MCF 10A (cell line): ENCODE results near the gene CYGB. TPM values are rescaled to one million over a fixed set of nuclear protein-coding genes. Genes with fewer than 3 reads are reported as not detected.
A peak's percentile ranks its signal among the peaks of the same experiment; 100 is the strongest.
"Not testable (repeated sequence)": the region's sequence is repeated elsewhere in the genome, so short reads cannot be mapped to it uniquely, and the experiment has no call there.

Source experiments
- BruUV-seq: library from RNA; stranded (reverse); fragments of 400-500 nt; replicated peaks from 2 replicates; lab custom pipeline; 2021; lab: Mats Ljungman, UMichigan
- CTCF ChIA-PET: fragments of 300-600 bp; sonication (Branson Sonifier 250); formaldehyde crosslinking; extraction: SDS; loops from one replicate; lab custom pipeline; 2021; ENCODE audit warnings: antibody characterized with exemption, inconsistent platforms; lab: Yijun Ruan, JAX
- POLR2A ChIA-PET: fragments of 300-600, 350-650 bp; sonication (Branson Sonifier 250); formaldehyde crosslinking; extraction: SDS; loops from one replicate; lab custom pipeline; 2020; ENCODE audit warnings: antibody characterized with exemption, inconsistent platforms; lab: Yijun Ruan, JAX
- DNase-seq: peaks from one replicate; pipeline ENCODE4 v3.0.0-alpha.2; 2018; ENCODE audit not compliant: unreplicated experiment
- H3K27ac Mint-ChIP-seq: one replicate; pipeline ENCODE4 v1.8.0; 2022; ENCODE audit warnings: mild to moderate bottlenecking, low read depth, mixed read lengths; ENCODE audit not compliant: unreplicated experiment
- H3K27me3 Mint-ChIP-seq: one replicate; pipeline ENCODE4 v1.8.0; 2022; ENCODE audit warnings: mixed read lengths; ENCODE audit not compliant: insufficient read depth, unreplicated experiment
- H3K36me3 Mint-ChIP-seq: one replicate; pipeline ENCODE4 v1.8.0; 2022; ENCODE audit warnings: mild to moderate bottlenecking, moderate library complexity, mixed read lengths; ENCODE audit not compliant: insufficient read depth, unreplicated experiment
- H3K4me1 Mint-ChIP-seq: one replicate; pipeline ENCODE4 v1.8.0; 2022; ENCODE audit warnings: mixed read lengths; ENCODE audit not compliant: insufficient read depth, unreplicated experiment
- H3K4me3 Mint-ChIP-seq: one replicate; pipeline ENCODE4 v1.8.0; 2022; ENCODE audit warnings: mild to moderate bottlenecking, moderate library complexity, mixed read lengths; ENCODE audit not compliant: unreplicated experiment
- H3K9me3 Mint-ChIP-seq: one replicate; pipeline ENCODE4 v1.8.0; 2022; ENCODE audit warnings: mixed read lengths; ENCODE audit not compliant: unreplicated experiment
- intact Hi-C: fragments of 100-400 bp; cut with micrococcal nuclease; formaldehyde crosslinking; loops from 2 replicates; pipeline ENCODE4 v1.14.1; 2022
- total RNA-seq: library from RNA; stranded (reverse); gene quantifications from 2 replicates; pipeline ENCODE4 v1.2.3, GENCODE V29; 2022
- TF ChIP-seq, protein P1 (sequence below): fragments of 200-600 bp; IDR thresholded peaks from one replicate; pipeline ENCODE4 v1.8.0; 2022; ENCODE audit warnings: antibody characterized with exemption, mild to moderate bottlenecking; ENCODE audit not compliant: unreplicated experiment

CYGB gene
- total RNA-seq, 1 experiment from 2014 or later: not detected

DNA sequence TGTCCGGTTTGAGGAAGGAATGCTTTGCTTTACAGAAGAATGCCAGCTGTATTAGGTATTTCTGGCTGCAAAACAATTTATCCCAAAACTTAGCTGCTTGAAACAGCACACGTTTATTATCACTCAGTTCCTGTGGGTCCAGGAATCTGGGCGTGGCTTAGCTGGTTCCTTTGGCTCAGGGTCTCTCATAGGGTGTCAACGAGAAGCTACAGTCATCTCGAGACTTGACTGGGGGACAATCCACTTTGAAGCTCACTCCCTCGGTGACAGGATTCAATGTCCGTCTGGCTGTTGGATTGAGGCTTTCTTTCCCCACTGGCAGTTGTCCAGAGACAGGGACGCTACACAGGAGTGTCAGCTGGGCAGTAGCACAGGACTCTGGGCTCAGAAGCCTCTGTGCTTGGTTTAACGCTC, 26.7 kb downstream of the CYGB start:
- TF ChIP-seq, protein P1, sequence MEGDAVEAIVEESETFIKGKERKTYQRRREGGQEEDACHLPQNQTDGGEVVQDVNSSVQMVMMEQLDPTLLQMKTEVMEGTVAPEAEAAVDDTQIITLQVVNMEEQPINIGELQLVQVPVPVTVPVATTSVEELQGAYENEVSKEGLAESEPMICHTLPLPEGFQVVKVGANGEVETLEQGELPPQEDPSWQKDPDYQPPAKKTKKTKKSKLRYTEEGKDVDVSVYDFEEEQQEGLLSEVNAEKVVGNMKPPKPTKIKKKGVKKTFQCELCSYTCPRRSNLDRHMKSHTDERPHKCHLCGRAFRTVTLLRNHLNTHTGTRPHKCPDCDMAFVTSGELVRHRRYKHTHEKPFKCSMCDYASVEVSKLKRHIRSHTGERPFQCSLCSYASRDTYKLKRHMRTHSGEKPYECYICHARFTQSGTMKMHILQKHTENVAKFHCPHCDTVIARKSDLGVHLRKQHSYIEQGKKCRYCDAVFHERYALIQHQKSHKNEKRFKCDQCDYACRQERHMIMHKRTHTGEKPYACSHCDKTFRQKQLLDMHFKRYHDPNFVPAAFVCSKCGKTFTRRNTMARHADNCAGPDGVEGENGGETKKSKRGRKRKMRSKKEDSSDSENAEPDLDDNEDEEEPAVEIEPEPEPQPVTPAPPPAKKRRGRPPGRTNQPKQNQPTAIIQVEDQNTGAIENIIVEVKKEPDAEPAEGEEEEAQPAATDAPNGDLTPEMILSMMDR: no peak
- no peak for DNase-seq
- Mint-ChIP-seq H3K36me3 (no peaks in the 10 kb centered on the region), H3K27me3 (peaks cover 14% of the 10 kb centered on the region), H3K4me1 (peaks cover 5% of the 10 kb centered on the region), H3K27ac (no peak overlapping the region), H3K9me3 (no peaks in the 10 kb centered on the region), H3K4me3 (no peak overlapping the region)
- CTCF ChIA-PET: interaction anchor here (0.9 to 11.5 kb wide), 5 partner anchors 9 to 52 kb away, joined by 3 to 134 read pairs (median 3); partner anchors contain the start of genes AANAT and RHBDF2
- intact Hi-C loops: no loop called here
- no TSS peak for BruUV-seq
- POLR2A ChIA-PET: interaction anchor here (0.7 to 1.2 kb wide), 4 partner anchors 9 to 36 kb away, joined by 3 read pairs; no protein-coding TSS in a partner anchor

DNA sequence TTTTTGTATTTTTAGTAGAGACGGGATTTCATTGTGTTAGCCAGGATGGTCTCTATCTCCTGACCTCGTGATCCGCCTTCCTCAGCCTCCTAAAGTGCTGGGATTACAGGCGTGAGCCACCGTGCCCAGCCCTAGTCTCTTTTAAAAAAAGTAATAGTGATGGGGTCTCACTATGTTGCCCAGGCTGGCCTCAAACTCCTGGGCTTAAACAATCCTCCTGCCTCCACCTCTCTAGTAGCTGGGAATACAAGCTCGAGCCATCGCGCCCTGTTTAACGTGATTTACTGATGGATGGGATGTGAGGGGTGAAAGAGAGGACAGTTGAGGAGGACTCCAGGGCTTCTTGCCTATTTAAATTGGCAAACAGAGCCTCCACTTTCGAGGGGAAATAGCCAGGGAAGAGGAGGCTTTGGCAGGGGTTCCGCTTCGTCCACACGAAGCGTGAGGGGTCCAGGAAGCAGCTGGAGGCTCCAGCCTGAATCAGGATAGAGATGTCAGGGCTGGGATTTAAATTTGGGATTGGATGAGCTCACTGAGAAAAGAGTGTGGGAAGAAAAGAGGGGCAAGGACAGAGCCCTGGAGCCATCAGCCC, 28.9 kb downstream of the CYGB start:
- H3K9me3 Mint-ChIP-seq, H3K4me3 Mint-ChIP-seq, DNase-seq, H3K4me1 Mint-ChIP-seq, H3K36me3 Mint-ChIP-seq, POLR2A ChIA-PET, H3K27ac Mint-ChIP-seq, BruUV-seq: not testable (repeated sequence)
- H3K27me3 Mint-ChIP-seq: peaks cover 14% of the 10 kb centered on the region
- CTCF ChIA-PET: interaction anchor here (0.6 to 11.5 kb wide), 10 partner anchors 14 to 2000 kb away, joined by 3 to 134 read pairs (median 4); partner anchors contain the start of gene AANAT
- intact Hi-C loops: loop anchor here (5.0 kb wide), 1 partner anchor 206 kb away; no protein-coding TSS in a partner anchor

DNA sequence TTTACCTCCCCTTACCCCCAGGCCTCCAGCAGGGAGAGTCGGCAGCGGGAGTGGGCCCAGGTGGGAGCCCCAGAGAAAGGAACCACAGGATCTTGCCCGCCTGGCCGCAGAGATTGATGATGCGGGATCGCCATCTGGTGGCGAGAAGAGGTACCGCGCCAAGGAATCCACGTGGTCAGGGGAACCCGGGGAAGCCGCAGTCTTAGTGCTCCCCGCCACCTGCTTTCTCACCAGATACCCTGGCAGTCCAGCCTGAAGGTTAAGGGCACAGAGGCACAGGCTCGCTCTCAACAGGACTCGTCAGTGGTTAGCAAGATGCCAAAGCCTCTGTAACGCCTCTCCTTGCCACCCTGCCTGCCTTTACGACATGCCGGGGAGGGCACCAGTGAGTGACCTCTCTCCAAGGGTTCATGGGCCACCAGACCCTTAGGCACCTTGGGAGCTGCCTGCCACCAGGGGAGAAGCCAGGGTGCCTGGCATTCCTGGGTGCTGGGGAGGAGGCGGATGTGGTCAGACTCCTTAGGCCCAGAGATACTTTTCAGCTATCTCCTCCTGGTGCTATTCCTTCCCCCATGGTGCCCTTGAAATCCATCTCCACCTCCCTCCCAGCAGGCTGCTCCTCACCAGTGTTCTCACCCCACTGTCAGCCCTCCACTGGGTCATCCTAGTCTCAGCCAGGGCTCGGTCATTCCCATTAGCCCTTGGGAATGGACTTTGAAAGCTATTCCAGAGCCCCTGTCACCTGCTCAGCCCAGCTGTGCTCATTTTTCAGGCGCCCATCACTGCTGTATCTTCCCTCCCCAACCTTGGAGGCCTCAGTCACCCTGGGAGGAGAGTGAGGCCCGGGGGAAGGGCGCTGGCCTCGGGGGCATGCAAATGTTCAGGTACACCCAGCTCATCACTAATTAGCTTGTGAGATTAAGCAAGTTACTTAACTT, 30.8 kb downstream of the CYGB start:
- Mint-ChIP-seq H3K27ac (no peak overlapping the region), H3K27me3 (peaks cover 14% of the 10 kb centered on the region), H3K4me1 (peaks cover 8% of the 10 kb centered on the region), H3K36me3 (no peaks in the 10 kb centered on the region), H3K9me3 (no peaks in the 10 kb centered on the region), H3K4me3 (no peak overlapping the region)
- POLR2A ChIA-PET: interaction anchor here (0.6 to 1.6 kb wide), 9 partner anchors 8 to 54 kb away, joined by 3 to 18 read pairs (median 3); partner anchors contain the start of genes AANAT and UBE2O
- BruUV-seq: no TSS peak
- TF ChIP-seq, protein P1: peak; percentile 92
- CTCF ChIA-PET: interaction anchor here (0.5 to 11.5 kb wide), 29 partner anchors 8 to 539 kb away, joined by 3 to 134 read pairs (median 4); partner anchors contain the start of genes AANAT, SPHK1 and ST6GALNAC2
- intact Hi-C loops: loop anchor here (1.0 to 5.0 kb wide), 4 partner anchors 40 to 204 kb away; no protein-coding TSS in a partner anchor
- DNase-seq: peak; percentile 74

DNA sequence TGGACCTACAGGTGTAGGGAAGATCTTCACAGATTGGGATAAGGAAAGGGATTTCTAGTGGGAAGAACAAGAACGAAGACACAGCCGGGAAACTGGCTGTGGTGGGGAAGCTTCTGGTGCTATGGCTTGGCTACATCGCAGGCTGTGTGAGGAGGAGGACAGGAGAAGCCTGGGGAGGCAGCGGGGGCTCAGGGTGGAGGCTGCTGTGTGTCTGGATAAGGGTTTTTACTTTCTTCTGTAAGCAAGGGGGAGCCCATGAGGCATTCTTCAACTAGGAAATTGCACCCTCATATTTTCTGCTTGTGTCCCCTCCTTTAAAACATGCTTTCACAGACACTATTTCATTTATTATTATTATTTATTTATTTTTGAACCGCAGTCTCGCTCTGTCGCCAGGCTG, 33.4 kb downstream of the CYGB start:
- ChIA-PET POLR2A (interaction anchor here (0.7 kb wide), 1 partner anchor 86 kb away, joined by 3 read pairs; no protein-coding TSS in a partner anchor), CTCF (interaction anchor here (0.6 to 11.5 kb wide), 6 partner anchors 27 to 84 kb away, joined by 3 to 134 read pairs (median 8); partner anchors contain the start of gene AANAT)
- no peak for DNase-seq
- Mint-ChIP-seq H3K27ac (no peak overlapping the region), H3K27me3 (peaks cover 14% of the 10 kb centered on the region), H3K9me3 (no peaks in the 10 kb centered on the region), H3K4me1 (peaks cover 14% of the 10 kb centered on the region), H3K4me3 (no peak overlapping the region), H3K36me3 (no peaks in the 10 kb centered on the region)
- intact Hi-C loops: no loop called here
- TF ChIP-seq, protein P1: no peak
- BruUV-seq: no TSS peak
